Chondrocyte (in vitro differentiated cells): Measurements from ENCODE around the gene GSKIP. TPM values are rescaled to one million over a fixed set of nuclear protein-coding genes. Genes with fewer than 3 reads are reported as not detected.

ENCODE experiments used
- DNase-seq: peaks from one replicate; pipeline ENCODE4 v3.0.0; 2021; ENCODE audit warnings: mixed read lengths, low spot score
- H3K27ac Mint-ChIP-seq: one replicate; pipeline ENCODE4 v1.8.0; 2021; ENCODE audit warnings: mild to moderate bottlenecking, moderate library complexity, mixed read lengths; ENCODE audit not compliant: unreplicated experiment
- H3K27me3 Mint-ChIP-seq: 2 replicates; pipeline ENCODE4 v1.8.0; 2021; ENCODE audit warnings: low read depth, mixed read lengths
- H3K36me3 Mint-ChIP-seq: 2 replicates; pipeline ENCODE4 v1.8.0; 2021; ENCODE audit warnings: low read depth, mixed read lengths
- H3K4me1 Mint-ChIP-seq: 2 replicates; pipeline ENCODE4 v1.8.0; 2021; ENCODE audit warnings: low read depth, mild to moderate bottlenecking, mixed read lengths
- H3K4me3 Mint-ChIP-seq: one replicate; pipeline ENCODE4 v1.8.0; 2021; ENCODE audit warnings: mild to moderate bottlenecking, moderate library complexity, mixed read lengths; ENCODE audit not compliant: unreplicated experiment
- H3K9me3 Mint-ChIP-seq: 2 replicates; pipeline ENCODE4 v1.8.0; 2021; ENCODE audit warnings: low read depth, mixed read lengths
- total RNA-seq: library from RNA; stranded (reverse); gene quantifications from 3 replicates; pipeline ENCODE4 v1.2.1, GENCODE V29; 2021
- TF ChIP-seq, protein P1 (sequence below): fragments of 200-600 bp; sonication (generic); IDR thresholded peaks from 2 replicates; pipeline ENCODE4 v1.5.0; 2021; ENCODE audit warnings: antibody characterized with exemption, mild to moderate bottlenecking, moderate library complexity

Gene GSKIP
- total RNA-seq, 1 donor from 2014 or later = 22.4 TPM

DNA sequence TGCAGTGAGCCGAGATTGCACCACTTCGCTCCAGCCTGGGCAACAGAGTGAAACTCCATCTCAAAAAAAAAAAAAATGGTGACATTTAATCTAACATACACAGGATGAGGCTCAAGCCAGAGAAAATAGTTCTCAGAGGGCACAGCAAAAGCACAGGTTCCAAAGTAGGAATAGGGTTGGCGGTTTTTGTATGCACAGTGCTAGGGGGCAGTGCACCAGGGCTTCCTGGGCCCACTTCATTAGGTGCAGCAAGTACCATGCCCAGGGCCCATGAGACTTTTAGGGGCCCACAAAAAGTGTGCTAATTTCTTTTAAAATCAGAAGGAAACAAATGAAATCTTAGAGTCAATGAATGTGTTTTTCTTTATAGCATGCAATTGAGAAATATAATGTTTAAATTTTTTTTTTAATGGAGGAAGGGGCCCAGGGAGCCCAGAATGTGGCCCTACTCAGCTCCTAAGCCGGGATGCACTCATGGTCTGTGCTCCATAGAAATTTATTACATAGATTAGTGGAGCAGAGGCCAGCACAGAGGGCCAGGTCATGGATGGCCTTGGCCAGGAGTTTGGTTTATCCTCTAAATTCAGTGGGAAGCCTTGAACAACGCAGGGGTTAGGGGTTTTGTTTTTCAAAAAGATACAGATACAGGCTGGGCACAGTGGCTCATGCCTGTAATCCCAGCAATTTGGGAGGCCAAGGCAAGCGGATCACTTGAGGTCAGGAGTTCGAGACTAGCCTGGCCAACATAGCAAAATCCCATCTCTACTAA, 30.9 kb downstream of the GSKIP start:
- H3K4me3 Mint-ChIP-seq = no peak overlapping the region
- H3K27me3 Mint-ChIP-seq = peaks cover 6% of the 10 kb centered on the region
- H3K36me3 Mint-ChIP-seq = no peaks in the 10 kb centered on the region
- DNase-seq = no peak
- no peak overlapping the region for H3K27ac Mint-ChIP-seq
- no peaks in the 10 kb centered on the region for H3K9me3 Mint-ChIP-seq
- peaks cover 10% of the 10 kb centered on the region for H3K4me1 Mint-ChIP-seq
- TF ChIP-seq, protein P1, sequence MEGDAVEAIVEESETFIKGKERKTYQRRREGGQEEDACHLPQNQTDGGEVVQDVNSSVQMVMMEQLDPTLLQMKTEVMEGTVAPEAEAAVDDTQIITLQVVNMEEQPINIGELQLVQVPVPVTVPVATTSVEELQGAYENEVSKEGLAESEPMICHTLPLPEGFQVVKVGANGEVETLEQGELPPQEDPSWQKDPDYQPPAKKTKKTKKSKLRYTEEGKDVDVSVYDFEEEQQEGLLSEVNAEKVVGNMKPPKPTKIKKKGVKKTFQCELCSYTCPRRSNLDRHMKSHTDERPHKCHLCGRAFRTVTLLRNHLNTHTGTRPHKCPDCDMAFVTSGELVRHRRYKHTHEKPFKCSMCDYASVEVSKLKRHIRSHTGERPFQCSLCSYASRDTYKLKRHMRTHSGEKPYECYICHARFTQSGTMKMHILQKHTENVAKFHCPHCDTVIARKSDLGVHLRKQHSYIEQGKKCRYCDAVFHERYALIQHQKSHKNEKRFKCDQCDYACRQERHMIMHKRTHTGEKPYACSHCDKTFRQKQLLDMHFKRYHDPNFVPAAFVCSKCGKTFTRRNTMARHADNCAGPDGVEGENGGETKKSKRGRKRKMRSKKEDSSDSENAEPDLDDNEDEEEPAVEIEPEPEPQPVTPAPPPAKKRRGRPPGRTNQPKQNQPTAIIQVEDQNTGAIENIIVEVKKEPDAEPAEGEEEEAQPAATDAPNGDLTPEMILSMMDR = no peak

GRCh38 chr14:96398432-96398831, 35.1 kb downstream of the GSKIP start:
- Mint-ChIP-seq H3K27ac (no peak overlapping the region), H3K36me3 (no peaks in the 10 kb centered on the region), H3K9me3 (no peaks in the 10 kb centered on the region), H3K4me3 (no peak overlapping the region), H3K4me1 (no peaks in the 10 kb centered on the region), H3K27me3 (peaks cover 10% of the 10 kb centered on the region)
- DNase-seq = no peak
- TF ChIP-seq, protein P1 = no peak

GRCh38 chr14:96398921-96399320, 35.6 kb downstream of the GSKIP start:
- H3K27ac Mint-ChIP-seq = no peak overlapping the region
- no peak overlapping the region for H3K4me3 Mint-ChIP-seq
- H3K36me3 Mint-ChIP-seq = no peaks in the 10 kb centered on the region
- no peak for DNase-seq
- no peaks in the 10 kb centered on the region for H3K9me3 Mint-ChIP-seq
- TF ChIP-seq, protein P1 = no peak
- H3K27me3 Mint-ChIP-seq = peaks cover 10% of the 10 kb centered on the region
- no peaks in the 10 kb centered on the region for H3K4me1 Mint-ChIP-seq

DNA sequence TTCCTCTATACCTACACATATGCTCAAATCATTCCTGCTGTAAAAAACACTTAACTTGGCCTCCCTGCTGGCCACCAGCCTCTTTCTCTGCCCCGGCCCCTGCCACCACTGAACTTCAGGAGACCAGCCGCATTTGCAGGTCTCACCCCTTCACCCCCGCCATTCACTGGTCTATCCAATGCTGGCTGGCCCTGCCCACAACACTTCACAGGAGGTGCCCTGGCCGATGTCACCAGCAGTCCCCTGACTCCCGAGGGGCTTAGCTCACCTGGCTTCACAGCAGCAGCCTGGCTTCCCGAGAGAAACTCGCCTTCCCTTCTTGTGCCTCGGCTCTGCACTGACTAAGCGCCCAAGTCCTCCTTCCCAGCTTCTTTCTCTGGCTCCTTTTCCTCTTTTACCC, 36.1 kb downstream of the GSKIP start:
- Mint-ChIP-seq H3K4me3 (no peak overlapping the region), H3K27ac (no peak overlapping the region), H3K9me3 (no peaks in the 10 kb centered on the region), H3K27me3 (peaks cover 10% of the 10 kb centered on the region), H3K4me1 (no peaks in the 10 kb centered on the region), H3K36me3 (no peaks in the 10 kb centered on the region)
- TF ChIP-seq, protein P1 = no peak
- no peak for DNase-seq

- no peaks in the 10 kb centered on the region for H3K4me1 Mint-ChIP-seq
- H3K4me3 Mint-ChIP-seq = no peak overlapping the region
- no peak for DNase-seq
- H3K27ac Mint-ChIP-seq = no peak overlapping the region
- H3K36me3 Mint-ChIP-seq = no peaks in the 10 kb centered on the region
- H3K9me3 Mint-ChIP-seq = no peaks in the 10 kb centered on the region
- H3K27me3 Mint-ChIP-seq = peaks cover 10% of the 10 kb centered on the region
- TF ChIP-seq, protein P1 = no peak
Measured at GRCh38 chr14:96400495-96400894, 37.2 kb downstream of the GSKIP start.
